ENCODE results near the gene RBM26.

DNA sequence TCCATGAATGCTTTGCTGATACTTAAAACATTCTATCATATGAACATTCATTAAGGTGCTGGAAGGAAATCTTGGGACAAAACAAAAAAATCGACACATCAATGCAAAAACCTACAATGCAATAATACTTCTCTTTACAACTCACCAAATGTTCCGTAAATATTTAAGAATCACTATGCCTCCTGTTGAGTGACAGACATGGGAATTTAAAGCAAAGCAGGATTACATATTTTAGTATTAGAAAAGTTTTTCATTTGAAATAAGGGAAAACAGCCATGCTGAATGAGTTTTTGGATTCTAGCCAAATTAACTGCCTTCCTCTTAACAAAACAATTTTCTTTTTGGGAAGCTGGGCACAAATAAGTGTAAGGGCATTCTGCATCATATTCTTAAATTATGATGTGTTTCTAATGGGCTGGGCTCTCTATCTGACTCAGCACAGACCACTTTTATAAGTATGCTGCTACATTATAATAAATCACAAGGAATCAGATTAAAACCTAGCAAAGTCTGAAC, 93.7 kb downstream of the RBM26 start:
- TF ChIP-seq POLR2A (IDR thresholded peaks at IDR 0.05) (no peak), CTCF (IDR thresholded peaks at IDR 0.05) (no peak)

All from testis (tissue), 2 donors.